Measurements from ENCODE around the gene ATP10D.
"Not testable (repeated sequence)": the region's sequence is repeated elsewhere in the genome, so short reads cannot be mapped to it uniquely, and the experiment has no call there.

ATP10D gene

GRCh38 chr4:47485047-47485692 is at the start of gene ATP10D:
Gene ATP10D (plus strand): TSS chr4:47485275. CDS start chr4:47512541, 27,266 bp downstream.
- peak; percentile 41 to 70 (median 61) for DNase-seq

GRCh38 chr4:47442980-47443379 is 42.1 kb upstream of the ATP10D start:
- no peak for DNase-seq

GRCh38 chr4:47444031-47444430 is 41.0 kb upstream of the ATP10D start:
- no peak for DNase-seq

GRCh38 chr4:47451657-47452056 is 33.4 kb upstream of the ATP10D start:
- no peak for DNase-seq

GRCh38 chr4:47462799-47463234 is 22.3 kb upstream of the ATP10D start:
- peak in 1 of 6 experiments; percentile 45 for DNase-seq

- DNase-seq = peak; percentile 91 to 96 (median 94)
These were observed 21.7 kb upstream of the ATP10D start, which contains the start of gene COMMD8 for GRCh38 chr4:47463235-47463956. Gene COMMD8 (minus strand): TSS chr4:47463702. CDS start chr4:47463651, 51 bp downstream.

GRCh38 chr4:47465004-47465403 is 20.1 kb upstream of the ATP10D start:
- DNase-seq = no peak

- no peak for DNase-seq
These were observed 18.9 kb upstream of the ATP10D start for GRCh38 chr4:47466056-47466785.

GRCh38 chr4:47468706-47469365 is 16.2 kb upstream of the ATP10D start:
- no peak for DNase-seq

- no peak for DNase-seq
These were observed 15.1 kb upstream of the ATP10D start for GRCh38 chr4:47469951-47470350.

- DNase-seq = no peak
These were observed 14.0 kb upstream of the ATP10D start for GRCh38 chr4:47471064-47471463.

GRCh38 chr4:47471591-47471990 is 13.5 kb upstream of the ATP10D start:
- DNase-seq = no peak

GRCh38 chr4:47473141-47473750 is 11.8 kb upstream of the ATP10D start:
- no peak for DNase-seq

GRCh38 chr4:47474799-47475198 is 10.3 kb upstream of the ATP10D start:
- no peak for DNase-seq

- no peak for DNase-seq
These were observed 9.7 kb upstream of the ATP10D start for GRCh38 chr4:47475411-47475810.

GRCh38 chr4:47478804-47479203 is 6.3 kb upstream of the ATP10D start:
- no peak for DNase-seq

GRCh38 chr4:47482326-47482725 is 2.7 kb upstream of the ATP10D start:
- DNase-seq = no peak

- no peak for DNase-seq
These were observed 1.3 kb upstream of the ATP10D start for GRCh38 chr4:47483745-47484144.

- DNase-seq = peak in 1 of 6 experiments; percentile 3
These were observed 907 bp upstream of the ATP10D start for GRCh38 chr4:47484168-47484567.

- no peak for DNase-seq
These were observed 693 bp downstream of the ATP10D start for GRCh38 chr4:47485768-47486167.

- DNase-seq = no peak
These were observed 1.2 kb downstream of the ATP10D start for GRCh38 chr4:47486231-47486673.

GRCh38 chr4:47486727-47487126 is 1.7 kb downstream of the ATP10D start:
- DNase-seq = not testable (repeated sequence)

GRCh38 chr4:47488706-47489105 is 3.6 kb downstream of the ATP10D start:
- no peak for DNase-seq
